Endothelial cell of umbilical vein (primary cell): ENCODE measurements around the gene OR52B6. TPM values are rescaled to one million over a fixed set of nuclear protein-coding genes. Genes with fewer than 3 reads are reported as not detected.

Source experiments
- BruUV-seq: library from RNA; stranded (reverse); fragments of 400-500 nt; replicated peaks from 2 replicates; lab custom pipeline; 2021; lab: Mats Ljungman, UMichigan
- CTCF ChIA-PET: fragments of 300-600, 350-600 bp; sonication (Branson Sonifier 250); formaldehyde crosslinking; loops from one replicate; lab custom pipeline; 2021; ENCODE audit warnings: antibody characterized with exemption, inconsistent platforms; lab: Charles Lee
- POLR2A ChIA-PET: fragments of 300-600, 350-600 bp; sonication (Branson Sonifier 250); formaldehyde crosslinking; loops from one replicate; lab custom pipeline; 2021; ENCODE audit warnings: antibody characterized with exemption, inconsistent platforms; lab: Charles Lee
- DNase-seq: peaks from one replicate; pipeline ENCODE4 v3.0.0-alpha.2; 2011; ENCODE audit warnings: low read depth, low spot score
- FAIRE-seq: peaks from 2 replicates; lab custom pipeline; 2011; peaks lifted over from hg19 to GRCh38; lab: Jason Lieb, UNC
- H2AFZ ChIP-seq: 2 replicates; pipeline ENCODE4 v1.6.0; 2012; ENCODE audit warnings: low read depth, low read length, control low read depth, inconsistent platforms
- H3K27ac ChIP-seq: 2 replicates; pipeline ENCODE4 v1.5.1; 2011; ENCODE audit warnings: low read depth, mild to moderate bottlenecking, control low read depth, low read length, moderate library complexity; ENCODE audit not compliant: insufficient read depth
- H3K27me3 ChIP-seq, 2 experiments: 2 replicates each; pipeline versions ENCODE4 v1.6.0 to v1.6.1; 2011; ENCODE audit warnings: low read length in 2 of 2, mixed read lengths in 1 of 2; ENCODE audit not compliant: control insufficient read depth in 2 of 2, insufficient read depth in 2 of 2
- H3K36me3 ChIP-seq, 2 experiments: 2 replicates in 1 of 2; 3 replicates in 1 of 2; pipeline ENCODE4 v1.5.1; 2011; ENCODE audit warnings: low read length in 2 of 2, mild to moderate bottlenecking in 1 of 2, moderate library complexity in 1 of 2; ENCODE audit not compliant: control insufficient read depth in 2 of 2, insufficient read depth in 2 of 2; ENCODE audit errors: extremely low read depth in 1 of 2
- H3K4me1 ChIP-seq: 3 replicates; pipeline ENCODE4 v1.5.1; 2011; ENCODE audit warnings: mild to moderate bottlenecking, low read length; ENCODE audit not compliant: control insufficient read depth, insufficient read depth; ENCODE audit errors: extremely low read depth
- H3K4me2 ChIP-seq: 2 replicates; pipeline ENCODE4 v1.6.1; 2011; ENCODE audit warnings: low read length, control low read depth, mixed read lengths; ENCODE audit not compliant: insufficient read depth
- H3K4me3 ChIP-seq, 3 experiments: fragments of 200-600 bp in 1 of 3; sonication (generic), shearing (Covaris generic) in 1 of 3; replicated peaks in 1 of 3; 2 replicates each; pipeline ENCODE4 v1.5.1; 2011 to 2016; ENCODE audit warnings: control low read depth in 3 of 3, low read length in 3 of 3, mild to moderate bottlenecking in 2 of 3, inconsistent platforms in 1 of 3, low read depth in 1 of 3, moderate library complexity in 1 of 3; ENCODE audit not compliant: insufficient read depth in 1 of 3
- H3K79me2 ChIP-seq: 2 replicates; pipeline ENCODE4 v1.6.0; 2012; ENCODE audit warnings: low read length, inconsistent platforms; ENCODE audit not compliant: control insufficient read depth, insufficient read depth
- H3K9ac ChIP-seq: replicated peaks from 2 replicates; pipeline ENCODE3; 2011; ENCODE audit warnings: low read length, control low read depth; ENCODE audit not compliant: insufficient read depth; ENCODE audit errors: extremely low read depth
- H3K9me1 ChIP-seq: replicated peaks from 3 replicates; pipeline ENCODE4 v1.6.0; 2011; ENCODE audit warnings: mild to moderate bottlenecking, low read length; ENCODE audit not compliant: control insufficient read depth, insufficient read depth; ENCODE audit errors: extremely low read depth
- H3K9me3 ChIP-seq: replicated peaks from 2 replicates; pipeline ENCODE4 v1.5.1; 2012; ENCODE audit warnings: low read length, inconsistent platforms; ENCODE audit not compliant: control insufficient read depth, insufficient read depth
- H4K20me1 ChIP-seq: replicated peaks from 2 replicates; pipeline ENCODE3; 2011; ENCODE audit warnings: mild to moderate bottlenecking, low read length; ENCODE audit not compliant: control insufficient read depth, insufficient read depth; ENCODE audit errors: extremely low read depth
- CTCF ChIP-seq, 2 donors: IDR thresholded peaks; 1 replicate in 1 of 2; 2 replicates in 1 of 2; pipeline ENCODE4 v1.5.1; 2011; ENCODE audit warnings: low read length in 2 of 2, mild to moderate bottlenecking in 2 of 2, moderate library complexity in 2 of 2, control low read depth in 1 of 2, inconsistent platforms in 1 of 2, low read depth in 1 of 2; ENCODE audit not compliant: insufficient read depth in 1 of 2; ENCODE audit errors: extremely low read depth in 1 of 2
- EZH2 ChIP-seq: IDR thresholded peaks from 2 replicates; pipeline ENCODE4 v1.6.1; 2012; ENCODE audit warnings: borderline replicate concordance, low read depth, mild to moderate bottlenecking, moderate library complexity, low read length, inconsistent platforms; ENCODE audit not compliant: severe bottlenecking
- FOS ChIP-seq: IDR thresholded peaks from 2 replicates; pipeline ENCODE4 v1.6.1; 2011; ENCODE audit warnings: mild to moderate bottlenecking, low read length, moderate library complexity, borderline replicate concordance; ENCODE audit not compliant: insufficient read depth
- GATA2 ChIP-seq: IDR thresholded peaks from 2 replicates; pipeline ENCODE4 v1.7.0; 2011; ENCODE audit warnings: low read depth, mild to moderate bottlenecking, moderate library complexity, mixed read lengths, low read length; ENCODE audit not compliant: insufficient read length, insufficient read depth
- JUN ChIP-seq: IDR thresholded peaks from 2 replicates; pipeline ENCODE4 v1.6.1; 2011; ENCODE audit warnings: borderline replicate concordance, low read depth; ENCODE audit not compliant: insufficient read length, insufficient read depth
- MAX ChIP-seq: IDR thresholded peaks from 2 replicates; pipeline ENCODE4 v1.6.1; 2011; ENCODE audit not compliant: insufficient read depth, insufficient read length
- MYC ChIP-seq: IDR thresholded peaks from one replicate; pipeline ENCODE4 v1.6.1; 2011; ENCODE audit warnings: mild to moderate bottlenecking, low read depth, low read length
- POLR2A ChIP-seq: IDR thresholded peaks from 2 replicates; pipeline ENCODE4 v1.6.1; 2012; ENCODE audit warnings: low read depth, mild to moderate bottlenecking, control low read depth, low read length
- POLR2AphosphoS5 ChIP-seq: IDR thresholded peaks from 2 replicates; pipeline ENCODE4 v1.6.1; 2012; ENCODE audit warnings: low read depth, mild to moderate bottlenecking, control low read depth, low read length, moderate library complexity; ENCODE audit not compliant: insufficient read depth
- dilution Hi-C: fragments of 300-500 bp; cut with MboI; formaldehyde crosslinking; loops from one replicate; pipeline ENCODE4 v1.15.0; 2019; ENCODE audit warnings: low sequenced_read_pairs; ENCODE audit not compliant: extremely low pct_ligation_motif_present
- intact Hi-C: fragments of 100-400 bp; cut with micrococcal nuclease; formaldehyde crosslinking; loops from one replicate; pipeline ENCODE4 v1.10.0; 2022
- polyA plus RNA-seq, 4 experiments: library from polyadenylated mRNA; depleted of rRNA in 3 of 4; stranded (reverse) in 3 of 4; unstranded in 1 of 4; fragments of >200 nt; gene quantifications; 2 replicates each; pipeline versions ENCODE4 v1.2.1 to v1.2.3, GENCODE V29; 2011 to 2012; ENCODE audit warnings: missing spikeins in 1 of 4
- total RNA-seq: library from RNA; stranded (reverse); gene quantifications from 2 replicates; pipeline ENCODE4 v1.2.3, GENCODE V29; 2021

The OR52B6 gene
- total and polyA plus RNA-seq, 2 donors (not counting 3 experiments of a cell fraction or from before 2014, with no cell fraction given), result not detected

GRCh38 chr11:5592615-5593014 lies 11.9 kb downstream of the OR52B6 start:
- Histone ChIP-seq H4K20me1 (no peaks in the 10 kb centered on the region), H3K4me3 (no peak overlapping the region), H3K4me2 (no peak overlapping the region), H3K4me1 (peaks cover 7% of the 10 kb centered on the region), H2AFZ (no peak overlapping the region), H3K9me3 (no peaks in the 10 kb centered on the region), H3K9me1 (no peaks in the 10 kb centered on the region), H3K27me3 (no peaks in the 10 kb centered on the region), H3K36me3 (no peaks in the 10 kb centered on the region), H3K9ac (no peak overlapping the region), H3K79me2 (no peaks in the 10 kb centered on the region), H3K27ac (no peak overlapping the region)
- CTCF ChIA-PET, result interaction anchor here (0.6 kb wide), 1 partner anchor 34 kb away, joined by 3 read pairs; no protein-coding TSS in a partner anchor
- intact Hi-C loops, result loop anchor here (10.0 kb wide), 1 partner anchor 642 kb away; the partner anchor contains the start of genes CNGA4 and FHIP1B
- dilution Hi-C loops, result no loop called here
- FAIRE-seq (no peak), DNase-seq (no peak)
- TF ChIP-seq GATA2 (no peak), FOS (no peak), POLR2AphosphoS5 (no peak), CTCF (IDR thresholded peaks at IDR 0.05; ENCODE audit: extremely low read depth in 1 of 2, insufficient read depth in 1 of 2, low read depth in 1 of 2, low read length in 2 of 2) (no peak), MAX (no peak), JUN (no peak), EZH2 (no peak), POLR2A (no peak), MYC (no peak)
- POLR2A ChIA-PET, result no interaction called here
- no TSS peak for BruUV-seq
